ENCODE measurements around the gene RTF1.

DNA sequence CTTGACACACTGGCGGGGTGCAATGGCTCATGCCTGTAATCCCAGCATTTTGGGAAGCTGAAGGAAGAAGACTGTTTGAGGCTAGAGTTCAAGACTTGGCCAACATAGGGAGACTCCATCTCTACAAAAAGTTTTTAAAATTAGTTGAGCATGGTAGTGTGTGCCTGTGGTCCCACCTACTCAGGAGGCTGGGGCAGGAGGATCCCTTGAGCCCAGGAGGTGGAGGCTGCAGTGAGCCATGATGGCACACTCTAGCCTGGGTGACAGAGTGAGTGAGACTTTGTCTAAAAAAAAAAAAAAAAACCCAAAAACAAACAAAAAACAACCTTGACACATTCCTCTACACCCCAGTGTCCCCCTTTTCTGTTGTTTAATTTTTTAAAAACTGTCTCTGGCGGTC is 72.7 kb downstream of the RTF1 start:
- TF ChIP-seq POLR2AphosphoS5 (IDR thresholded peaks at IDR 0.05; ENCODE audit: low read depth, low read length) (no peak), TAF1 (IDR thresholded peaks at IDR 0.05; ENCODE audit: borderline replicate concordance, low read depth, low read length) (no peak), POLR2A (IDR thresholded peaks at IDR 0.05; ENCODE audit: low read depth, low read length) (no peak)

Data from GM12892 (cell line).